Loucy (cell line): ENCODE results near the gene SLC43A2.

Experiments used
- EZH2phosphoT487 ChIP-seq: fragments of 200-600 bp; IDR thresholded peaks from 2 replicates; pipeline ENCODE4 v1.6.1; 2018; ENCODE audit warnings: antibody characterized with exemption, mild to moderate bottlenecking, moderate library complexity, borderline replicate concordance
- TF ChIP-seq, protein P1 (sequence below): fragments of 200-600 bp; sonication (generic); conservative IDR thresholded peaks from 2 replicates; pipeline ENCODE4 v1.5.1; 2014; ENCODE audit warnings: mild to moderate bottlenecking, antibody characterized with exemption, low read length

DNA sequence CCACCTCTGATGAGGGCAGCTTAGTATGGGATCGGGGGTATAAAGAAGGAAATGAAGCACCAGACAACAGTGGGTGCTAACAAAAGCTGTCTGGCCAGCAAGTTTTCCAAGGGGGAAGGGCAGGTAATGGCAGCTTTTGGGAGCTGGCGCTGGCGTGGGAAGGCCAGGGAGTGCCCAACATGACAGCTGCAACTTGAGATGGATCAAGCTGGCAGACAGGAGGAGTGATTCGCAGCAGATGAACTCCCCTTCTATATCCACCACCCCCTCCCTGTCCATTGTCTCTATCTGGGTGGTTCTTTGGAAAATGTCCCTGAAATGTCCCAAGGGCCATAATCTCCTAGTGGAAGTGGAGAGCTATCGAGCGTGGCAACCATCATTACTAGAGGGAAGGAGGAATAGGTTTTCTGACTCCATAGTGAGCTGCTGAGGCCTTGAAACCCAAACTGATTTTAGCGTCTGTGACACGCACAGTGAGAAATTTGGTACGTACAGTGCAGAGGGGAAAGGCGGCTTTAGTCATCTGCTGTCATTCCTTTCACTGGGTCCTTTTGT lies 107.5 kb downstream of the SLC43A2 start:
- TF ChIP-seq, protein P1, sequence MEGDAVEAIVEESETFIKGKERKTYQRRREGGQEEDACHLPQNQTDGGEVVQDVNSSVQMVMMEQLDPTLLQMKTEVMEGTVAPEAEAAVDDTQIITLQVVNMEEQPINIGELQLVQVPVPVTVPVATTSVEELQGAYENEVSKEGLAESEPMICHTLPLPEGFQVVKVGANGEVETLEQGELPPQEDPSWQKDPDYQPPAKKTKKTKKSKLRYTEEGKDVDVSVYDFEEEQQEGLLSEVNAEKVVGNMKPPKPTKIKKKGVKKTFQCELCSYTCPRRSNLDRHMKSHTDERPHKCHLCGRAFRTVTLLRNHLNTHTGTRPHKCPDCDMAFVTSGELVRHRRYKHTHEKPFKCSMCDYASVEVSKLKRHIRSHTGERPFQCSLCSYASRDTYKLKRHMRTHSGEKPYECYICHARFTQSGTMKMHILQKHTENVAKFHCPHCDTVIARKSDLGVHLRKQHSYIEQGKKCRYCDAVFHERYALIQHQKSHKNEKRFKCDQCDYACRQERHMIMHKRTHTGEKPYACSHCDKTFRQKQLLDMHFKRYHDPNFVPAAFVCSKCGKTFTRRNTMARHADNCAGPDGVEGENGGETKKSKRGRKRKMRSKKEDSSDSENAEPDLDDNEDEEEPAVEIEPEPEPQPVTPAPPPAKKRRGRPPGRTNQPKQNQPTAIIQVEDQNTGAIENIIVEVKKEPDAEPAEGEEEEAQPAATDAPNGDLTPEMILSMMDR = no peak
- TF ChIP-seq EZH2phosphoT487 = no peak
